Neural cell (in vitro differentiated cells): ENCODE data around the gene CUBN. TPM values are rescaled to one million over a fixed set of nuclear protein-coding genes. Genes with fewer than 3 reads are reported as not detected.

Experiments
- H2AFZ ChIP-seq: fragments of 200-600, 300-800 bp; sonication (generic), shearing (Covaris generic); 2 replicates; pipeline ENCODE4 v1.6.0; 2014; ENCODE audit warnings: low read depth, mild to moderate bottlenecking, antibody characterized with exemption, low read length, moderate library complexity
- H3F3A ChIP-seq: fragments of 200-600 bp; shearing (Covaris generic); 2 replicates; pipeline ENCODE4 v1.6.1; 2016; ENCODE audit warnings: mild to moderate bottlenecking, moderate library complexity, mixed read lengths, antibody characterized with exemption, low read length; ENCODE audit not compliant: insufficient read depth, poor library complexity, severe bottlenecking
- H3K27ac ChIP-seq: fragments of 200-600, 300-800 bp; sonication (generic), shearing (Covaris generic); 2 replicates; pipeline ENCODE4 v1.5.1; 2014; ENCODE audit warnings: mild to moderate bottlenecking, low read length, moderate library complexity
- H3K27me3 ChIP-seq: fragments of 300-800, 200-600 bp; sonication (generic), shearing (Covaris generic); 2 replicates; pipeline ENCODE4 v1.6.0; 2014; ENCODE audit warnings: mild to moderate bottlenecking, low read depth, low read length, moderate library complexity; ENCODE audit not compliant: insufficient read depth
- H3K36me3 ChIP-seq: fragments of 300-800, 200-600 bp; sonication (generic), shearing (Covaris generic); 2 replicates; pipeline ENCODE4 v1.5.1; 2014; ENCODE audit warnings: mild to moderate bottlenecking, antibody characterized with exemption, low read length, moderate library complexity; ENCODE audit not compliant: insufficient read depth
- H3K4me2 ChIP-seq: fragments of 300-800, 200-600 bp; sonication (generic), shearing (Covaris generic); 2 replicates; pipeline ENCODE4 v1.6.0; 2014; ENCODE audit warnings: mild to moderate bottlenecking, low read length
- H3K4me3 ChIP-seq: fragments of 300-800, 200-600 bp; sonication (generic), shearing (Covaris generic); 2 replicates; pipeline ENCODE4 v1.5.1; 2014; ENCODE audit warnings: mild to moderate bottlenecking, low read length, moderate library complexity
- H3K79me2 ChIP-seq: fragments of 200-600 bp; shearing (Covaris generic); replicated peaks from 2 replicates; pipeline ENCODE4 v1.6.0; 2014; ENCODE audit warnings: mild to moderate bottlenecking, low read length, moderate library complexity; ENCODE audit not compliant: insufficient read depth
- H3K9ac ChIP-seq: fragments of 300-800, 200-600 bp; sonication (generic), shearing (Covaris generic); 2 replicates; pipeline ENCODE4 v1.6.1; 2016; ENCODE audit warnings: mild to moderate bottlenecking, low read length, mixed read lengths
- H3K9me2 ChIP-seq: fragments of 200-600 bp; shearing (Covaris generic); 2 replicates; pipeline ENCODE4 v1.6.1; 2016; ENCODE audit warnings: mild to moderate bottlenecking, low read length, mixed read lengths; ENCODE audit not compliant: insufficient read depth
- H3K9me3 ChIP-seq: fragments of 200-600, 300-800 bp; sonication (generic), shearing (Covaris generic); 2 replicates; pipeline ENCODE4 v1.6.1; 2016; ENCODE audit warnings: mild to moderate bottlenecking, mixed run types, low read length, moderate library complexity, mixed read lengths
- H4K20me1 ChIP-seq: fragments of 200-600 bp; shearing (Covaris generic); 2 replicates; pipeline ENCODE4 v1.6.1; 2016; ENCODE audit warnings: mild to moderate bottlenecking, mixed run types; ENCODE audit not compliant: insufficient read depth
- CTCF ChIP-seq: fragments of 450-650 bp; IDR thresholded peaks from 2 replicates; pipeline ENCODE4 v1.5.1; 2014; ENCODE audit warnings: antibody characterized with exemption, mild to moderate bottlenecking, moderate library complexity; ENCODE audit not compliant: poor library complexity, severe bottlenecking
- EP300 ChIP-seq: fragments of 450-650 bp; conservative IDR thresholded peaks from 2 replicates; pipeline ENCODE4 v1.6.1; 2014; ENCODE audit warnings: antibody characterized with exemption, mild to moderate bottlenecking, moderate library complexity; ENCODE audit not compliant: poor library complexity, severe bottlenecking
- EZH2 ChIP-seq: fragments of 200-600, 300-800 bp; shearing (Covaris generic), sonication (generic); IDR thresholded peaks from 2 replicates; pipeline ENCODE4 v1.6.1; 2014; ENCODE audit warnings: antibody characterized with exemption, low read length, borderline replicate concordance, mild to moderate bottlenecking; ENCODE audit not compliant: insufficient read depth, poor library complexity, severe bottlenecking
- MXI1 ChIP-seq: fragments of 450-650 bp; conservative IDR thresholded peaks from 2 replicates; pipeline ENCODE4 v1.6.1; 2014; ENCODE audit warnings: antibody characterized with exemption, mild to moderate bottlenecking; ENCODE audit not compliant: poor library complexity, severe bottlenecking
- POLR2AphosphoS5 ChIP-seq: IDR thresholded peaks from 2 replicates; pipeline ENCODE4 v1.6.1; 2012
- RAD21 ChIP-seq: fragments of 450-650 bp; conservative IDR thresholded peaks from 2 replicates; pipeline ENCODE4 v1.6.1; 2014; ENCODE audit warnings: antibody characterized with exemption, mild to moderate bottlenecking, moderate library complexity
- REST ChIP-seq: IDR thresholded peaks from 2 replicates; pipeline ENCODE4 v1.6.1; 2012; ENCODE audit warnings: borderline replicate concordance
- SMC3 ChIP-seq: fragments of 450-650 bp; conservative IDR thresholded peaks from 2 replicates; pipeline ENCODE4 v1.6.1; 2014; ENCODE audit warnings: antibody characterized with exemption, mild to moderate bottlenecking, moderate library complexity; ENCODE audit not compliant: poor library complexity
- TAF1 ChIP-seq: IDR thresholded peaks from 2 replicates; pipeline ENCODE4 v1.6.1; 2012; ENCODE audit warnings: low read depth
- polyA plus RNA-seq: library from polyadenylated mRNA; depleted of rRNA; stranded (reverse); fragments of >200 nt; gene quantifications from 2 replicates; pipeline ENCODE4 v1.2.3, GENCODE V29; 2014

Gene CUBN
- polyA plus RNA-seq, 1 donor from 2014 or later, result 7.1 TPM

- no peak overlapping the region for H3K4me2 ChIP-seq
- no peaks in the 10 kb centered on the region for H4K20me1 ChIP-seq
- H3K36me3 ChIP-seq, result no peaks in the 10 kb centered on the region
- H3K79me2 ChIP-seq, result no peaks in the 10 kb centered on the region
- no peak overlapping the region for H3K4me3 ChIP-seq
- no peak overlapping the region for H3K27ac ChIP-seq
- no peak overlapping the region for H3K9ac ChIP-seq
- TF ChIP-seq POLR2AphosphoS5, result no peak
- TF ChIP-seq EZH2, result no peak
- no peak for TF ChIP-seq SMC3
- no peak for TF ChIP-seq RAD21
- no peak for TF ChIP-seq MXI1
- TF ChIP-seq TAF1, result no peak
- TF ChIP-seq EP300, result no peak
- H3F3A ChIP-seq, result no peaks in the 10 kb centered on the region
- H3K9me3 ChIP-seq, result no peaks in the 10 kb centered on the region
- no peaks in the 10 kb centered on the region for H3K27me3 ChIP-seq
- no peaks in the 10 kb centered on the region for H3K9me2 ChIP-seq
- H2AFZ ChIP-seq, result no peak overlapping the region
These were observed 206.3 kb downstream of the CUBN start for GRCh38 chr10:16923309-16923708.

- Histone ChIP-seq H3K79me2 (no peaks in the 10 kb centered on the region), H3K27ac (no peak overlapping the region), H3K27me3 (no peaks in the 10 kb centered on the region), H4K20me1 (no peaks in the 10 kb centered on the region), H3K9ac (no peak overlapping the region), H3K4me3 (no peak overlapping the region), H3K4me2 (no peak overlapping the region), H3K9me3 (no peaks in the 10 kb centered on the region), H3K36me3 (no peaks in the 10 kb centered on the region), H3K9me2 (no peaks in the 10 kb centered on the region), H2AFZ (no peak overlapping the region), H3F3A (no peaks in the 10 kb centered on the region)
- no peak for TF ChIP-seq RAD21
- TF ChIP-seq CTCF, result no peak
- no peak for TF ChIP-seq SMC3
- TF ChIP-seq REST, result no peak
These were observed 210.3 kb downstream of the CUBN start for GRCh38 chr10:16919121-16919982.
